ENCODE results near the gene ZFTA.

ZFTA gene

GRCh38 chr11:63761931-63762653 lies 6.5 kb downstream of the ZFTA start:
- no peak for DNase-seq (ENCODE audit: low read depth, low spot score)

GRCh38 chr11:63761188-63761587 lies 7.4 kb downstream of the ZFTA start:
- no peak for DNase-seq (ENCODE audit: low read depth, low spot score)
- no peak overlapping the region for H3K4me3 ChIP-seq (ENCODE audit: low read length)

More at GRCh38 chr11:63761931-63762653, 6.5 kb downstream of the ZFTA start:
- H3K4me3 ChIP-seq (ENCODE audit: low read length): no peak overlapping the region

- no peak for DNase-seq (ENCODE audit: low read depth, low spot score)
- no peak overlapping the region for H3K4me3 ChIP-seq (ENCODE audit: low read length)
These were observed 8.0 kb downstream of the ZFTA start for GRCh38 chr11:63760487-63761079.

- no peak for DNase-seq (ENCODE audit: low read depth, low spot score)
- no peak overlapping the region for H3K4me3 ChIP-seq (ENCODE audit: low read length)
These were observed 11.4 kb downstream of the ZFTA start for GRCh38 chr11:63756919-63757761.

- DNase-seq (ENCODE audit: low read depth, low spot score): no peak
- no peak overlapping the region for H3K4me3 ChIP-seq (ENCODE audit: low read length)
These were observed 19.0 kb downstream of the ZFTA start for GRCh38 chr11:63749624-63750023.

- no peak for DNase-seq (ENCODE audit: low read depth, low spot score)
- no peak overlapping the region for H3K4me3 ChIP-seq (ENCODE audit: low read length)
These were observed 21.6 kb downstream of the ZFTA start for GRCh38 chr11:63747011-63747410.

GRCh38 chr11:63745304-63746170 lies 23.0 kb downstream of the ZFTA start:
- no peak overlapping the region for H3K4me3 ChIP-seq (ENCODE audit: low read length)
- DNase-seq (ENCODE audit: low read depth, low spot score): no peak

- peak; percentile 70 for DNase-seq (ENCODE audit: low read depth, low spot score)
- H3K4me3 ChIP-seq (ENCODE audit: low read length): no peak overlapping the region
These were observed 29.7 kb downstream of the ZFTA start for GRCh38 chr11:63738720-63739360.

GRCh38 chr11:63737718-63738117 lies 30.9 kb downstream of the ZFTA start:
- no peak for DNase-seq (ENCODE audit: low read depth, low spot score)
- H3K4me3 ChIP-seq (ENCODE audit: low read length): no peak overlapping the region

- DNase-seq (ENCODE audit: low read depth, low spot score): no peak
These were observed 31.7 kb downstream of the ZFTA start for GRCh38 chr11:63736864-63737263.

GRCh38 chr11:63729326-63729725 lies 39.2 kb downstream of the ZFTA start:
- no peak for DNase-seq (ENCODE audit: low read depth, low spot score)
- no peak overlapping the region for H3K4me3 ChIP-seq (ENCODE audit: low read length)

More at GRCh38 chr11:63736864-63737263, 31.7 kb downstream of the ZFTA start:
- H3K4me3 ChIP-seq (ENCODE audit: low read length): no peak overlapping the region

GRCh38 chr11:63720611-63721010 lies 48.0 kb downstream of the ZFTA start:
- H3K4me3 ChIP-seq (ENCODE audit: low read length): no peak overlapping the region
- no peak for DNase-seq (ENCODE audit: low read depth, low spot score)

GRCh38 chr11:63719987-63720386 lies 48.6 kb downstream of the ZFTA start:
- H3K4me3 ChIP-seq (ENCODE audit: low read length): no peak overlapping the region
- no peak for DNase-seq (ENCODE audit: low read depth, low spot score)

GRCh38 chr11:63719001-63719400 lies 49.6 kb downstream of the ZFTA start:
- no peak for DNase-seq (ENCODE audit: low read depth, low spot score)

More at GRCh38 chr11:63719001-63719400, 49.6 kb downstream of the ZFTA start:
- no peak overlapping the region for H3K4me3 ChIP-seq (ENCODE audit: low read length)

Measured in Jurkat, Clone E6-1 (cell line).